AG04449 (cell line): ENCODE measurements around the gene DYNLT4.
"Not testable (repeated sequence)": the region's sequence is repeated elsewhere in the genome, so short reads cannot be mapped to it uniquely, and the experiment has no call there.

Experiments used
- CTCF ChIA-PET: fragments of 350-600 bp; formaldehyde crosslinking; extraction: SDS; loops from one replicate; lab custom pipeline; 2021; ENCODE audit warnings: antibody characterized with exemption; lab: Yijun Ruan, JAX
- POLR2A ChIA-PET: fragments of 400-600, 350-600 bp; formaldehyde crosslinking; extraction: SDS; loops from one replicate; lab custom pipeline; 2020; ENCODE audit warnings: antibody characterized with exemption, inconsistent platforms; lab: Yijun Ruan, JAX
- DNase-seq: peaks from one replicate; pipeline ENCODE4 v3.0.0-alpha.2; 2010; ENCODE audit warnings: low read depth, low spot score
- H3K4me3 ChIP-seq: 2 replicates; pipeline ENCODE4 v1.5.1; 2011; ENCODE audit warnings: low read depth, mild to moderate bottlenecking, control low read depth, low read length
- TF ChIP-seq, protein P1 (sequence below): IDR thresholded peaks from one replicate; pipeline ENCODE4 v1.5.1; 2011; ENCODE audit warnings: mild to moderate bottlenecking, moderate library complexity, low read length, control low read depth, inconsistent platforms; ENCODE audit not compliant: insufficient read depth; ENCODE audit errors: missing control alignments

Gene DYNLT4

DNA sequence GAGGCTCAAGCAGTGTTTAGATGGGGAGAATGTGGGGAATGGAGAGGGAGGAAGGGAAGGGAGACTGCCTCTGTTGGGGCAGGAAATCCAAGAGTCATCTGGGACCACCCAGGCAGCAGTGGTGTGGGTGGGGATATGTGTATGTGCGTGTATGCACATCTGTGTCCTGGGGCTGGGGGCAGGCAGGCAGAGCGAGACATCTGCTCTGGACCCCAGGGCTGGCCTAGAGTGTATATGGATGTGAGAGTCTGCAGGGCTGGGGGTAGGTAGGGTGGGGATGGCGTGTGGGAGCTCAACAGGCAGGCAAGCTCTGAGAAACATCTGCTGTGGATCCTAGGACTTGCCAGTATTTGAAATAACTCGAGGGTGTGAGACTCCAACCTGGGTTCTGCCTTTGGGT lies 32.4 kb upstream of the DYNLT4 start:
- no peak overlapping the region for H3K4me3 ChIP-seq
- ChIA-PET CTCF (interaction anchor here (10.5 kb wide), 1 partner anchor 172 kb away, joined by 92 read pairs; the partner anchor contains the start of genes HECTD3 and UROD), POLR2A (no interaction called here)
- TF ChIP-seq, protein P1, sequence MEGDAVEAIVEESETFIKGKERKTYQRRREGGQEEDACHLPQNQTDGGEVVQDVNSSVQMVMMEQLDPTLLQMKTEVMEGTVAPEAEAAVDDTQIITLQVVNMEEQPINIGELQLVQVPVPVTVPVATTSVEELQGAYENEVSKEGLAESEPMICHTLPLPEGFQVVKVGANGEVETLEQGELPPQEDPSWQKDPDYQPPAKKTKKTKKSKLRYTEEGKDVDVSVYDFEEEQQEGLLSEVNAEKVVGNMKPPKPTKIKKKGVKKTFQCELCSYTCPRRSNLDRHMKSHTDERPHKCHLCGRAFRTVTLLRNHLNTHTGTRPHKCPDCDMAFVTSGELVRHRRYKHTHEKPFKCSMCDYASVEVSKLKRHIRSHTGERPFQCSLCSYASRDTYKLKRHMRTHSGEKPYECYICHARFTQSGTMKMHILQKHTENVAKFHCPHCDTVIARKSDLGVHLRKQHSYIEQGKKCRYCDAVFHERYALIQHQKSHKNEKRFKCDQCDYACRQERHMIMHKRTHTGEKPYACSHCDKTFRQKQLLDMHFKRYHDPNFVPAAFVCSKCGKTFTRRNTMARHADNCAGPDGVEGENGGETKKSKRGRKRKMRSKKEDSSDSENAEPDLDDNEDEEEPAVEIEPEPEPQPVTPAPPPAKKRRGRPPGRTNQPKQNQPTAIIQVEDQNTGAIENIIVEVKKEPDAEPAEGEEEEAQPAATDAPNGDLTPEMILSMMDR: no peak
- DNase-seq: no peak

DNA sequence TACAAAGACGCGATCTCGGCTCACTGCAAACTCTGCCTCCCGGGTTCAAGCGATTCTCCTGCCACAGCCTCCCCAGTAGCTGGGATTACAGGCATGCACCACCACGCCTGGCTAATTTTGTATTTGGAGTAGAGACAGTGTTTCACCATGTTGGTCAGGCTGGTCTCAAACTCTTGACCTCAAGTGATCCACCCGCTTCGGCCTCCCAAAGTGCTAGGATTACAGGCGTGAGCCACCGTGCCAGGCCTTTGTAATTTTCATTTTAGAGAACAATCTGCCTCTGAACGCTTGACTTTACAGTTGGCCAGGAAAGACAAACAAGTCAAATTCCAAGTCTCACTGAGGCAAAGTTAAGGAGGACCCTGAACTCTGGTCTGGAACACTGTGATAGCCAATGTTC lies 31.1 kb upstream of the DYNLT4 start:
- CTCF ChIA-PET: interaction anchor here (1.3 to 10.5 kb wide), 7 partner anchors 8 to 462 kb away, joined by 3 to 92 read pairs (median 5); partner anchors contain the start of genes HECTD3, RNU5D-1 and UROD
- POLR2A ChIA-PET: interaction anchor here (0.7 kb wide), 1 partner anchor 173 kb away, joined by 3 read pairs; the partner anchor contains the start of gene HECTD3
- not testable (repeated sequence) for DNase-seq, H3K4me3 ChIP-seq

DNA sequence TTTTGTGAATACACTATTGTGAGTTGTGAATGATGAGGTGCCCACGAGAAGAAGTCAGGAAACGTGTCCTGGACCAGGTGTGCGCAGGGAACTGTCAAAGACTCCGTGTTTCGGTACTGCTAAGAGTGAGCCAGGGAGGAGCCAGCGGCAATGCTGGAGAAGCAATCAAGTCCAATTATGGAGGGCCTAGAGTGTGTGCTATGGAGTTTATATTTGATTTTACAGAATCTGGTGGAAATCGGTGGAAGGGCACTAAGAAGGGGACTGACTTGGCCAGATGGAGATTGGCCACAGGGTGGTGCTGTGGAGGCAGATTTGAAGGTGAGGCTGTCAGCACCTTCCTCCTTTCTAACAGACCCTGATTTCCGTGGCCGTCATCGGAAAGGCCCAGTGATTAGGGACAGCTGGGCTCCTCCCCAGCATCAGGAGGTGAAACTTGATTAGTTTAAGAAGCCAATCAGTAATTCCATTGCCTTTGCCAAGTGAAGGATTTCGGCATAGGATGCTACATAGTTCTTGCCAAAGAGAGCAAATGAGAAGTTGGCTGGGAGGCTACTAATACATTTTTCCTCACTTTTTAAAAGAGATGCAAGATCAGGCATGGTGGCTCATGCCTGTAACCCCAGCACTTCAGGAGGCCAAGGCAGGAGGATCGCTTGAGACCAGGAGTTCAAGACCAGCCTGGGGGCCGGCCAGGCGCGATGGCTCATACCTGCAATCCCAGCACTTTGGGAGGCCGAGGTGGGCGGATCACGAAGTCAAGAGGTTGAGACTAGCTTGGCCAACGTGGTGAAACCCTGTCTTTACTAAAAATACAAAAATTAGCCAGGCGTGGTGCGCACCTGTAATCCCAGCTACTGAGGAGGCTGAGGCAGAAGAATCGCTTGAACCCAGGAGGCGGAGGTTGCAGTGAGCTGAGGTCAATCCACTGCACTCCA lies 28.9 kb upstream of the DYNLT4 start:
- no peak for DNase-seq
- CTCF ChIA-PET: interaction anchor here (0.6 to 10.5 kb wide), 19 partner anchors 10 to 469 kb away, joined by 3 to 92 read pairs (median 3); partner anchors contain the start of genes HECTD3, PLK3 and UROD
- POLR2A ChIA-PET: no interaction called here
- TF ChIP-seq, protein P1: peak; percentile 87
- no peak overlapping the region for H3K4me3 ChIP-seq

DNA sequence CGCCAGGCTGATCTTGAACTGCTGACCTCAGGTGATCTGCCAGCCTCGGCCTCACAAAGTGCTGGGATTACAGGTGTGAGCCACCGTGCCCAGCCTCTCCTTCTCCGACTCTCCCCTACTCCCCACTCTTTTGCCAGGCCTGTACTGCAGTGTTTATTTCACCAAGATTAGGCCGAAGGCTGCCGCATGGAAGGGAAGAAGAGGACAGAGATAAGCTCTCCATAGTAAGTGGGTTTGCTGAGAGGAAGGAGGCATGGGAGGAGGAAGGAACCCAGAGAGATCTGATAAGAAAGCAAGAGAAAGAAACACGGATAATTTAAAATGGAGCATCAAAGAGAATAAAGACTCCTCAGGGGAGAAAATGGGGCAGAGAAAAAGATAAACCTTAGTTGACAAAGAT lies 27.2 kb upstream of the DYNLT4 start:
- TF ChIP-seq, protein P1: no peak
- POLR2A ChIA-PET: no interaction called here
- H3K4me3 ChIP-seq: no peak overlapping the region
- CTCF ChIA-PET: interaction anchor here (1.0 to 10.5 kb wide), 8 partner anchors 9 to 466 kb away, joined by 3 to 92 read pairs (median 9); partner anchors contain the start of genes HECTD3, PTCH2 and UROD
- DNase-seq: no peak

DNA sequence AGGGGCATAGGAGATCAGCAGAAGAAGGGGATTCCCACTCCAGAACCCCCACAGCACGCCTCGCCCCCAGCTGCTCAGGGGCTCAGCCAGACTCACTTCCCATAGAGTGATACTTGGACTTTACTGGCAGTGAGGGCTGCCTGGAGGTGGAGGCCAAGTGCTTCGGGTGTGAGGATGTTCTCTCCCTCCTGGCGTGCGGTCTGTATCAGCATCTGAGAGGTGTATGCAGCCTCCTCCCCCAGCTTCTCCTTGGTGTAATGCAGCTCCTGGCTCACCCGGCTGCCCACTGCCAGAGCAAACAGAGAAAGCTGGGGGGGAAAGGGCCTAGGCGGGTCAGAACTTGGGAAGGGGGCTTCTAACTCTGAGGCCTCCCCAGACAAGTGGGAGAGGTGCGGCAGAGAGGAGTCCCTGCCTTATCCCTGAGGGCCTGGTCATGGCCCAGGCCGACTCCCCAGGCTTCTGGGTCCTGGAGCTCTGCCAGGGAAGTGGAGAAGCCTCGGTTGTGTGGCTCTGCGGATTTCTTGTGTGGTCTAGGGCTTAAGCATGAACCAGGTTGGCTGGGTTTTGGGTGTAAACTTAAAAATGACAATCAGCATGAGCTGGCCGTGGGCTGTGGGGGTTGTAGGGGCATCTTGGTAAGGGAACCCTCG lies 25.0 kb upstream of the DYNLT4 start:
- H3K4me3 ChIP-seq: no peak overlapping the region
- ChIA-PET POLR2A (interaction anchor here (1.5 kb wide), 1 partner anchor 32 kb away, joined by 6 read pairs; the partner anchor contains the start of gene PLK3), CTCF (interaction anchor here (1.0 to 10.5 kb wide), 6 partner anchors 9 to 660 kb away, joined by 3 to 92 read pairs (median 3); partner anchors contain the start of genes HECTD3 and UROD)
- TF ChIP-seq, protein P1: no peak
- DNase-seq: no peak

DNA sequence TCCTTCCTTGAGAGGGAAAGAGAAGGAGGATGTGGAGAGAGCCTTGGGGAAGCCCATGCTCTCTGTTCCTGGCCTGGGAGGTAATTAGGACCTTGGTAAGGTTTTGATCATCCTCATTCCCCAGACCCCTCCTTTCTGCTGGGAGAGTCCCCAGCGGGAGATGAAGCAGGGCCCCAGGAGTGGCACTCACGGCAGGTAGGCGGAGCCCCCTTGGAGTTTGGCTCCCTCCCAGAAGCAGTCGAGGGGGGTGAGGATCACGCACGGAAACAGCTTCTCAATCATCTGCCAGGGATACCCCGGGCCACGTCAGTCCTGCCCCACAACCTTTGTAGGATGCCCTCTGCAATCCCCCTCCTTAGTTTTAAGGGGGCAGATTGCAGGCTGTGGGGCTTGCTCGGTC lies 24.4 kb upstream of the DYNLT4 start:
- POLR2A ChIA-PET: interaction anchor here (0.7 to 1.5 kb wide), 3 partner anchors 9 to 32 kb away, joined by 3 to 6 read pairs (median 4); partner anchors contain the start of gene PLK3
- no peak overlapping the region for H3K4me3 ChIP-seq
- no peak for DNase-seq
- CTCF ChIA-PET: interaction anchor here (0.6 to 10.5 kb wide), 2 partner anchors 10 to 180 kb away, joined by 4 to 92 read pairs; partner anchors contain the start of genes HECTD3 and UROD
- TF ChIP-seq, protein P1: no peak
